Left ventricle myocardium inferior (tissue), 1 donor: ENCODE measurements around the gene TMEM218. TPM values are rescaled to one million over a fixed set of nuclear protein-coding genes. Genes with fewer than 3 reads are reported as not detected.
A peak's percentile ranks its signal among the peaks of the same experiment; 100 is the strongest.

Experiments used
- DNase-seq: peaks from one replicate; pipeline ENCODE4 v3.0.0-alpha.2; 2020
- H3K27ac ChIP-seq: fragments of 200-600 bp; replicated peaks from 2 replicates; pipeline ENCODE4 v1.8.0; 2021
- H3K27me3 ChIP-seq: fragments of 200-600 bp; 2 replicates; pipeline ENCODE4 v1.8.0; 2021; ENCODE audit warnings: low read depth
- H3K36me3 ChIP-seq: fragments of 200-600 bp; 2 replicates; pipeline ENCODE4 v1.8.0; 2021
- H3K4me1 ChIP-seq: fragments of 200-600 bp; 2 replicates; pipeline ENCODE4 v1.8.0; 2021
- H3K4me3 ChIP-seq: fragments of 200-600 bp; 2 replicates; pipeline ENCODE4 v1.8.0; 2021; ENCODE audit warnings: mild to moderate bottlenecking, moderate library complexity
- H3K9me3 ChIP-seq: fragments of 200-600 bp; replicated peaks from 2 replicates; pipeline ENCODE4 v1.8.0; 2021
- CTCF ChIP-seq: fragments of 200-600 bp; IDR thresholded peaks from 2 replicates; pipeline ENCODE4 v1.8.0; 2021; ENCODE audit warnings: antibody characterized with exemption, mild to moderate bottlenecking, borderline replicate concordance
- intact Hi-C: fragments of 100-400 bp; cut with micrococcal nuclease; formaldehyde crosslinking; loops from one replicate; pipeline ENCODE4 v1.11.0; 2022
- total RNA-seq: library from RNA; stranded (reverse); fragmentation: NEBNext Ultra II Directional; extraction: Animal tissue kit (Norgen Biotek cat#: 25700); gene quantifications from one replicate; pipeline ENCODE4 v1.2.1, GENCODE V29; 2021
- donor health status: DM: no; HTN: yes; CAD: no; lungs with severe emphysema.

Gene TMEM218
- total RNA-seq, 1 donor from 2014 or later, result 6.2 TPM

- no peaks in the 10 kb centered on the region for H3K4me1 ChIP-seq
- TF ChIP-seq CTCF, result no peak
- no peak overlapping the region for H3K27ac ChIP-seq
- H3K27me3 ChIP-seq, result peaks cover 82% of the 10 kb centered on the region
- no peaks in the 10 kb centered on the region for H3K9me3 ChIP-seq
- H3K36me3 ChIP-seq, result no peaks in the 10 kb centered on the region
- no peak overlapping the region for H3K4me3 ChIP-seq
- intact Hi-C loops, result no loop called here
- no peak for DNase-seq
Observed at GRCh38 chr11:125072961-125073590, 38.4 kb downstream of the TMEM218 start.

GRCh38 chr11:125072218-125072960 lies 39.0 kb downstream of the TMEM218 start:
- TF ChIP-seq CTCF, result no peak
- Histone ChIP-seq H3K27me3 (peaks cover 86% of the 10 kb centered on the region), H3K4me1 (no peaks in the 10 kb centered on the region), H3K27ac (peak overlapping the region; percentile 40), H3K36me3 (no peaks in the 10 kb centered on the region), H3K4me3 (no peak overlapping the region), H3K9me3 (no peaks in the 10 kb centered on the region)
- no peak for DNase-seq
- intact Hi-C loops, result no loop called here

GRCh38 chr11:125071846-125072217 lies 39.6 kb downstream of the TMEM218 start:
- H3K27ac ChIP-seq, result peak overlapping the region; percentile 40
- no peak overlapping the region for H3K4me3 ChIP-seq
- intact Hi-C loops, result no loop called here
- no peaks in the 10 kb centered on the region for H3K36me3 ChIP-seq
- H3K4me1 ChIP-seq, result no peaks in the 10 kb centered on the region
- H3K9me3 ChIP-seq, result no peaks in the 10 kb centered on the region
- no peak for TF ChIP-seq CTCF
- peaks cover 86% of the 10 kb centered on the region for H3K27me3 ChIP-seq
- no peak for DNase-seq

- TF ChIP-seq CTCF, result no peak
- peak overlapping the region; percentile 40 for H3K27ac ChIP-seq
- H3K27me3 ChIP-seq, result peaks cover 86% of the 10 kb centered on the region
- intact Hi-C loops, result no loop called here
- H3K9me3 ChIP-seq, result no peaks in the 10 kb centered on the region
- DNase-seq, result no peak
- H3K4me3 ChIP-seq, result no peak overlapping the region
- no peaks in the 10 kb centered on the region for H3K36me3 ChIP-seq
- H3K4me1 ChIP-seq, result no peaks in the 10 kb centered on the region
Observed at GRCh38 chr11:125071435-125071834, 40.0 kb downstream of the TMEM218 start.

- H3K27me3 ChIP-seq, result peaks cover 87% of the 10 kb centered on the region
- TF ChIP-seq CTCF, result no peak
Observed at GRCh38 chr11:125070699-125071254, 40.6 kb downstream of the TMEM218 start.

More at GRCh38 chr11:125070699-125071254, 40.6 kb downstream of the TMEM218 start:
- Histone ChIP-seq H3K36me3 (no peaks in the 10 kb centered on the region), H3K27ac (peak overlapping the region; percentile 40), H3K4me3 (no peak overlapping the region), H3K9me3 (no peaks in the 10 kb centered on the region), H3K4me1 (no peaks in the 10 kb centered on the region)
- peak; percentile 52 for DNase-seq
- intact Hi-C loops, result no loop called here
